GM18861 (cell line): ENCODE results near the gene STX10.

Source experiments
- ATAC-seq: cut with Tn5 transposase; IDR thresholded peaks from one replicate; pipeline ENCODE4 v1.9.1; 2021; ENCODE audit not compliant: unreplicated experiment

STX10 gene

GRCh38 chr19:13146763-13147563, 3.2 kb downstream of the STX10 start:
- no peak for ATAC-seq

GRCh38 chr19:13139633-13140311, 10.4 kb downstream of the STX10 start:
- ATAC-seq, result no peak

- ATAC-seq, result no peak
Observed at GRCh38 chr19:13138916-13139198, 11.3 kb downstream of the STX10 start.

GRCh38 chr19:13138171-13138915, 11.8 kb downstream of the STX10 start:
- ATAC-seq, result no peak

GRCh38 chr19:13137290-13137794, 12.8 kb downstream of the STX10 start:
- no peak for ATAC-seq

GRCh38 chr19:13135068-13136062, 14.8 kb downstream of the STX10 start:
- ATAC-seq, result no peak

GRCh38 chr19:13134626-13135025, 15.5 kb downstream of the STX10 start:
- no peak for ATAC-seq

- no peak for ATAC-seq
Observed at GRCh38 chr19:13133241-13133870, 16.8 kb downstream of the STX10 start.

GRCh38 chr19:13132471-13133180, 17.5 kb downstream of the STX10 start:
- ATAC-seq, result no peak

GRCh38 chr19:13130886-13131490, 19.2 kb downstream of the STX10 start:
- no peak for ATAC-seq

GRCh38 chr19:13129384-13129783, 20.8 kb downstream of the STX10 start:
- no peak for ATAC-seq

GRCh38 chr19:13128583-13128982, 21.6 kb downstream of the STX10 start:
- no peak for ATAC-seq

- ATAC-seq, result no peak
Observed at GRCh38 chr19:13127811-13128575, 22.2 kb downstream of the STX10 start.

- no peak for ATAC-seq
Observed at GRCh38 chr19:13127051-13127450, 23.1 kb downstream of the STX10 start.

GRCh38 chr19:13122980-13123957, 26.9 kb downstream of the STX10 start:
- no peak for ATAC-seq

- ATAC-seq, result no peak
Observed at GRCh38 chr19:13122275-13122878, 27.8 kb downstream of the STX10 start.
